ENCODE data around the gene RABL3.
"Not testable (repeated sequence)": the region's sequence is repeated elsewhere in the genome, so short reads cannot be mapped to it uniquely, and the experiment has no call there.

RABL3 gene

GRCh38 chr3:120769436-120769835 is 27.1 kb upstream of the RABL3 start:
- Histone ChIP-seq H3K27me3 (ENCODE audit: control insufficient read depth in 1 of 2, insufficient read depth in 2 of 2, low read length in 2 of 2) (no peaks in the 10 kb centered on the region), H3K9ac (ENCODE audit: low read depth in 1 of 2, low read length in 2 of 2) (no peak overlapping the region), H3K9me3 (ENCODE audit: control insufficient read depth in 1 of 2, low read length in 2 of 2) (no peaks in the 10 kb centered on the region), H3K27ac (ENCODE audit: low read depth, low read length) (no peak overlapping the region), H3K4me1 (ENCODE audit: control insufficient read depth in 1 of 2, insufficient read depth in 2 of 2, low read length in 2 of 2) (no peaks in the 10 kb centered on the region), H3K4me3 (ENCODE audit: low read depth in 1 of 2, low read length in 2 of 2) (no peak overlapping the region), H3K36me3 (ENCODE audit: control insufficient read depth in 1 of 2, insufficient read depth in 2 of 2, low read length in 2 of 2) (peaks cover 4 to 12% of the 10 kb centered on the region in 2 donors)

- Histone ChIP-seq H3K4me3 (ENCODE audit: low read depth in 1 of 2, low read length in 2 of 2) (no peak overlapping the region), H3K27ac (ENCODE audit: low read depth, low read length) (no peak overlapping the region), H3K9me3 (ENCODE audit: control insufficient read depth in 1 of 2, low read length in 2 of 2) (no peaks in the 10 kb centered on the region), H3K36me3 (ENCODE audit: control insufficient read depth in 1 of 2, insufficient read depth in 2 of 2, low read length in 2 of 2) (peaks cover 4 to 9% of the 10 kb centered on the region in 2 donors), H3K9ac (ENCODE audit: low read depth in 1 of 2, low read length in 2 of 2) (no peak overlapping the region), H3K4me1 (ENCODE audit: control insufficient read depth in 1 of 2, insufficient read depth in 2 of 2, low read length in 2 of 2) (no peaks in the 10 kb centered on the region), H3K27me3 (ENCODE audit: control insufficient read depth in 1 of 2, insufficient read depth in 2 of 2, low read length in 2 of 2) (no peaks in the 10 kb centered on the region)
Observed at GRCh38 chr3:120767106-120767505, 24.8 kb upstream of the RABL3 start.

GRCh38 chr3:120766576-120766975 is 24.3 kb upstream of the RABL3 start:
- no peak overlapping the region for H3K4me3 ChIP-seq (ENCODE audit: low read depth in 1 of 2, low read length in 2 of 2)
- H3K27me3 ChIP-seq (ENCODE audit: control insufficient read depth in 1 of 2, insufficient read depth in 2 of 2, low read length in 2 of 2): no peaks in the 10 kb centered on the region
- H3K9ac ChIP-seq (ENCODE audit: low read depth in 1 of 2, low read length in 2 of 2): no peak overlapping the region
- H3K27ac ChIP-seq (ENCODE audit: low read depth, low read length): no peak overlapping the region
- peaks cover 4 to 9% of the 10 kb centered on the region in 2 donors for H3K36me3 ChIP-seq (ENCODE audit: control insufficient read depth in 1 of 2, insufficient read depth in 2 of 2, low read length in 2 of 2)
- H3K9me3 ChIP-seq (ENCODE audit: control insufficient read depth in 1 of 2, low read length in 2 of 2): no peaks in the 10 kb centered on the region
- no peaks in the 10 kb centered on the region for H3K4me1 ChIP-seq (ENCODE audit: control insufficient read depth in 1 of 2, insufficient read depth in 2 of 2, low read length in 2 of 2)

- Histone ChIP-seq H3K4me1 (ENCODE audit: control insufficient read depth in 1 of 2, insufficient read depth in 2 of 2, low read length in 2 of 2) (no peaks in the 10 kb centered on the region), H3K27me3 (ENCODE audit: control insufficient read depth in 1 of 2, insufficient read depth in 2 of 2, low read length in 2 of 2) (no peaks in the 10 kb centered on the region), H3K9ac (ENCODE audit: low read depth in 1 of 2, low read length in 2 of 2) (no peak overlapping the region), H3K36me3 (ENCODE audit: control insufficient read depth in 1 of 2, insufficient read depth in 2 of 2, low read length in 2 of 2) (peaks cover 4% of the 10 kb centered on the region in 2 donors), H3K4me3 (ENCODE audit: low read depth in 1 of 2, low read length in 2 of 2) (no peak overlapping the region), H3K9me3 (ENCODE audit: control insufficient read depth in 1 of 2, low read length in 2 of 2) (no peaks in the 10 kb centered on the region), H3K27ac (ENCODE audit: low read depth, low read length) (no peak overlapping the region)
Observed at GRCh38 chr3:120765830-120766493, 23.6 kb upstream of the RABL3 start.

- Histone ChIP-seq H3K4me3 (ENCODE audit: low read depth in 1 of 2, low read length in 2 of 2) (no peak overlapping the region), H3K9me3 (ENCODE audit: control insufficient read depth in 1 of 2, low read length in 2 of 2) (no peaks in the 10 kb centered on the region), H3K4me1 (ENCODE audit: control insufficient read depth in 1 of 2, insufficient read depth in 2 of 2, low read length in 2 of 2) (no peaks in the 10 kb centered on the region), H3K27me3 (ENCODE audit: control insufficient read depth in 1 of 2, insufficient read depth in 2 of 2, low read length in 2 of 2) (no peaks in the 10 kb centered on the region), H3K27ac (ENCODE audit: low read depth, low read length) (no peak overlapping the region), H3K9ac (ENCODE audit: low read depth in 1 of 2, low read length in 2 of 2) (no peak overlapping the region), H3K36me3 (ENCODE audit: control insufficient read depth in 1 of 2, insufficient read depth in 2 of 2, low read length in 2 of 2) (no peaks in the 10 kb centered on the region)
Observed at GRCh38 chr3:120764206-120764605, 21.9 kb upstream of the RABL3 start.

GRCh38 chr3:120763601-120764000 is 21.3 kb upstream of the RABL3 start:
- no peak overlapping the region for H3K4me3 ChIP-seq (ENCODE audit: low read depth in 1 of 2, low read length in 2 of 2)
- H3K4me1 ChIP-seq (ENCODE audit: control insufficient read depth in 1 of 2, insufficient read depth in 2 of 2, low read length in 2 of 2): no peaks in the 10 kb centered on the region
- no peak overlapping the region for H3K27ac ChIP-seq (ENCODE audit: low read depth, low read length)
- no peaks in the 10 kb centered on the region for H3K9me3 ChIP-seq (ENCODE audit: control insufficient read depth in 1 of 2, low read length in 2 of 2)
- H3K9ac ChIP-seq (ENCODE audit: low read depth in 1 of 2, low read length in 2 of 2): no peak overlapping the region
- H3K27me3 ChIP-seq (ENCODE audit: control insufficient read depth in 1 of 2, insufficient read depth in 2 of 2, low read length in 2 of 2): no peaks in the 10 kb centered on the region
- no peaks in the 10 kb centered on the region for H3K36me3 ChIP-seq (ENCODE audit: control insufficient read depth in 1 of 2, insufficient read depth in 2 of 2, low read length in 2 of 2)

GRCh38 chr3:120762615-120763014 is 20.3 kb upstream of the RABL3 start:
- H3K27ac ChIP-seq (ENCODE audit: low read depth, low read length): no peak overlapping the region
- no peak overlapping the region for H3K4me3 ChIP-seq (ENCODE audit: low read depth in 1 of 2, low read length in 2 of 2)
- H3K4me1 ChIP-seq (ENCODE audit: control insufficient read depth in 1 of 2, insufficient read depth in 2 of 2, low read length in 2 of 2): no peaks in the 10 kb centered on the region
- H3K36me3 ChIP-seq (ENCODE audit: control insufficient read depth in 1 of 2, insufficient read depth in 2 of 2, low read length in 2 of 2): no peaks in the 10 kb centered on the region
- H3K9me3 ChIP-seq (ENCODE audit: control insufficient read depth in 1 of 2, low read length in 2 of 2): no peaks in the 10 kb centered on the region
- H3K27me3 ChIP-seq (ENCODE audit: control insufficient read depth in 1 of 2, insufficient read depth in 2 of 2, low read length in 2 of 2): no peaks in the 10 kb centered on the region
- H3K9ac ChIP-seq (ENCODE audit: low read depth in 1 of 2, low read length in 2 of 2): no peak overlapping the region

- not testable (repeated sequence) for H3K36me3 ChIP-seq (ENCODE audit: control insufficient read depth in 1 of 2, insufficient read depth in 2 of 2, low read length in 2 of 2); H3K4me3 ChIP-seq (ENCODE audit: low read depth in 1 of 2, low read length in 2 of 2); H3K27ac ChIP-seq (ENCODE audit: low read depth, low read length); H3K9me3 ChIP-seq (ENCODE audit: control insufficient read depth in 1 of 2, low read length in 2 of 2); H3K4me1 ChIP-seq (ENCODE audit: control insufficient read depth in 1 of 2, insufficient read depth in 2 of 2, low read length in 2 of 2); H3K27me3 ChIP-seq (ENCODE audit: control insufficient read depth in 1 of 2, insufficient read depth in 2 of 2, low read length in 2 of 2); H3K9ac ChIP-seq (ENCODE audit: low read depth in 1 of 2, low read length in 2 of 2)
Observed at GRCh38 chr3:120758551-120758950, 16.2 kb upstream of the RABL3 start.

GRCh38 chr3:120756061-120756460 is 13.7 kb upstream of the RABL3 start:
- Histone ChIP-seq H3K4me3 (ENCODE audit: low read depth in 1 of 2, low read length in 2 of 2) (no peak overlapping the region), H3K9me3 (ENCODE audit: control insufficient read depth in 1 of 2, low read length in 2 of 2) (no peaks in the 10 kb centered on the region), H3K27me3 (ENCODE audit: control insufficient read depth in 1 of 2, insufficient read depth in 2 of 2, low read length in 2 of 2) (no peaks in the 10 kb centered on the region), H3K4me1 (ENCODE audit: control insufficient read depth in 1 of 2, insufficient read depth in 2 of 2, low read length in 2 of 2) (no peaks in the 10 kb centered on the region), H3K9ac (ENCODE audit: low read depth in 1 of 2, low read length in 2 of 2) (no peak overlapping the region), H3K27ac (ENCODE audit: low read depth, low read length) (no peak overlapping the region), H3K36me3 (ENCODE audit: control insufficient read depth in 1 of 2, insufficient read depth in 2 of 2, low read length in 2 of 2) (peaks cover 14 to 16% of the 10 kb centered on the region in 2 donors)

- Histone ChIP-seq H3K27ac (ENCODE audit: low read depth, low read length) (no peak overlapping the region), H3K36me3 (ENCODE audit: control insufficient read depth in 1 of 2, insufficient read depth in 2 of 2, low read length in 2 of 2) (peaks cover 14 to 23% of the 10 kb centered on the region in 2 donors), H3K4me3 (ENCODE audit: low read depth in 1 of 2, low read length in 2 of 2) (no peak overlapping the region), H3K4me1 (ENCODE audit: control insufficient read depth in 1 of 2, insufficient read depth in 2 of 2, low read length in 2 of 2) (no peaks in the 10 kb centered on the region), H3K9ac (ENCODE audit: low read depth in 1 of 2, low read length in 2 of 2) (no peak overlapping the region), H3K9me3 (ENCODE audit: control insufficient read depth in 1 of 2, low read length in 2 of 2) (no peaks in the 10 kb centered on the region), H3K27me3 (ENCODE audit: control insufficient read depth in 1 of 2, insufficient read depth in 2 of 2, low read length in 2 of 2) (no peaks in the 10 kb centered on the region)
Observed at GRCh38 chr3:120753810-120754209, 11.5 kb upstream of the RABL3 start.

- no peaks in the 10 kb centered on the region for H3K27me3 ChIP-seq (ENCODE audit: control insufficient read depth in 1 of 2, insufficient read depth in 2 of 2, low read length in 2 of 2)
- no peaks in the 10 kb centered on the region for H3K4me1 ChIP-seq (ENCODE audit: control insufficient read depth in 1 of 2, insufficient read depth in 2 of 2, low read length in 2 of 2)
- H3K4me3 ChIP-seq (ENCODE audit: low read depth in 1 of 2, low read length in 2 of 2): no peak overlapping the region
- H3K27ac ChIP-seq (ENCODE audit: low read depth, low read length): no peak overlapping the region
- no peak overlapping the region for H3K9ac ChIP-seq (ENCODE audit: low read depth in 1 of 2, low read length in 2 of 2)
- no peaks in the 10 kb centered on the region for H3K9me3 ChIP-seq (ENCODE audit: control insufficient read depth in 1 of 2, low read length in 2 of 2)
- peaks cover 14 to 23% of the 10 kb centered on the region in 2 donors for H3K36me3 ChIP-seq (ENCODE audit: control insufficient read depth in 1 of 2, insufficient read depth in 2 of 2, low read length in 2 of 2)
Observed at GRCh38 chr3:120752865-120753264, 10.5 kb upstream of the RABL3 start.
